NT2/D1 (cell line): ENCODE data around the gene TEC.

Experiments used
- SUZ12 ChIP-seq: IDR thresholded peaks from 2 replicates; pipeline ENCODE4 v1.6.1; 2011; ENCODE audit not compliant: insufficient read length, insufficient read depth; ENCODE audit errors: extremely low read depth
- YY1 ChIP-seq: IDR thresholded peaks from 2 replicates; pipeline ENCODE4 v1.6.1; 2011; ENCODE audit not compliant: insufficient read length, insufficient read depth

GRCh38 chr4:48129307-48130014, 140.2 kb downstream of the TEC start:
- TF ChIP-seq SUZ12 (no peak), YY1 (no peak)
